Suprapubic skin (tissue), 4 donors: ENCODE results near the gene DDX39A. TPM values are rescaled to one million over a fixed set of nuclear protein-coding genes. Genes with fewer than 3 reads are reported as not detected.
"Not testable (repeated sequence)": the region's sequence is repeated elsewhere in the genome, so short reads cannot be mapped to it uniquely, and the experiment has no call there.

Experiments used
- DNase-seq, 2 donors: peaks; one replicate each; pipeline ENCODE4 v3.0.0-alpha.2; 2019; ENCODE audit warnings: low spot score in 2 of 2
- H3K27ac ChIP-seq: fragments of 200-600 bp; sonication (generic); one replicate; pipeline ENCODE4 v1.5.1; 2019
- H3K27me3 ChIP-seq: fragments of 200-600 bp; sonication (generic); one replicate; pipeline ENCODE4 v1.5.1; 2019
- H3K36me3 ChIP-seq: fragments of 200-600 bp; sonication (generic); one replicate; pipeline ENCODE4 v1.5.1; 2019
- H3K4me1 ChIP-seq: fragments of 200-600 bp; sonication (generic); one replicate; pipeline ENCODE4 v1.5.1; 2019
- H3K4me3 ChIP-seq: fragments of 200-600 bp; sonication (generic); one replicate; pipeline ENCODE4 v1.5.1; 2019; ENCODE audit warnings: mild to moderate bottlenecking
- H3K9me3 ChIP-seq: fragments of 200-600 bp; sonication (generic); one replicate; pipeline ENCODE4 v1.5.1; 2019
- EP300 ChIP-seq: sonication (generic); formaldehyde crosslinking; IDR thresholded peaks from one replicate; pipeline ENCODE4 v1.6.1; 2017; ENCODE audit warnings: antibody characterized with exemption
- POLR2A ChIP-seq, 2 donors: fragments of 450-650 bp; IDR thresholded peaks; one replicate each; pipeline ENCODE4 v1.6.1; 2017; ENCODE audit warnings: antibody characterized with exemption in 2 of 2, mild to moderate bottlenecking in 2 of 2, moderate library complexity in 2 of 2
- POLR2AphosphoS5 ChIP-seq, 3 donors: sonication (generic); formaldehyde crosslinking; IDR thresholded peaks; one replicate each; pipeline ENCODE4 v1.6.1; 2017; ENCODE audit warnings: antibody characterized with exemption in 3 of 3
- WGBS: methylation state at CpG from one replicate; pipeline ENCODE4 v1.1.5; 2018; 5-methylcytosine and 5-hydroxymethylcytosine counted together
- total RNA-seq, 4 donors: library from RNA; depleted of rRNA; stranded (reverse); fragments of >200 nt; gene quantifications; one replicate each; pipeline ENCODE4 v1.1.0, GENCODE V29; 2016
- TF ChIP-seq, protein P1 (sequence below), 2 donors: fragments of 200-600 bp in 1 of 2; fragments of 450-650 bp in 1 of 2; sonication (generic) in 1 of 2; IDR thresholded peaks; one replicate each; pipeline ENCODE4 v1.5.1; 2016 to 2019; ENCODE audit warnings: antibody characterized with exemption in 2 of 2, mild to moderate bottlenecking in 1 of 2, moderate library complexity in 1 of 2

DDX39A gene
- total RNA-seq, 4 donors from 2014 or later, result 80.9 to 149 (median 111) TPM

DNA sequence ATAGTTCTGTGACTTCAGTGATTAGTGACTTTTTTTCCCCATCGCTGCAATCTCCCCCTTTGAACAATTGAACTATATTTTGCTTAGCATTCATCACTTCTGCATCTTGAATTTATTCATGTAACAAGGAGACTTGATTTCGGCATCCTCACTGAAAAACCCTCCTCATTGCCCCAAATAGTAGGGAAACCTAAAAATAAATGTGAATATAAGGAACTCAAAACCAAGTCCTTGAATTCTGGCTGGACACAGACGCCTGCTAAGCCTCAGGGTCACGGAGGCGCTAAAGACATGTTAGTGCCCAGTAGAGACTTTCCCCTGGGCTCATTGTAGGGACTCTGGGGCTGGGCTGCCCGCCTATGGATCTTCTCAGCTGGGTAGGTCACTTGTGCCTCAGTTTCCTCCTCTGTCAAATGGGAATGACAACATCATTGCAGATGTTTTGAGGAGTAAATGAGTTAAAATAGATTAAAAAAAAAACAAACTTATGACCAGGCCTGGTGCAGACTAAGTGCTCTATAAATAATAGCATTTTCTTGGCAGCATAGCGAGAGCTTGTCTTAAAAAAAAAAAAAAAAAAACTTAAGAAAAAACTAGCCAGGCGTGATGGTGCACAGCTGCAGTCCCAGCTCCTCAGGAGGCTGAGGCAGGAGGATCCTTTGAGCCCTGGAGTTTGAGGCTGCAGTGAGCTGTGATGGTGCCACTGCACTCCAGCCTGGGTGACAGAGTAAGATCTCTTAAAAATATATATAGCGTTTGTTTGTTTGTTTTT lies 39.7 kb downstream of the DDX39A start:
- H3K27me3 ChIP-seq, result no peaks in the 10 kb centered on the region
- TF ChIP-seq, protein P1, sequence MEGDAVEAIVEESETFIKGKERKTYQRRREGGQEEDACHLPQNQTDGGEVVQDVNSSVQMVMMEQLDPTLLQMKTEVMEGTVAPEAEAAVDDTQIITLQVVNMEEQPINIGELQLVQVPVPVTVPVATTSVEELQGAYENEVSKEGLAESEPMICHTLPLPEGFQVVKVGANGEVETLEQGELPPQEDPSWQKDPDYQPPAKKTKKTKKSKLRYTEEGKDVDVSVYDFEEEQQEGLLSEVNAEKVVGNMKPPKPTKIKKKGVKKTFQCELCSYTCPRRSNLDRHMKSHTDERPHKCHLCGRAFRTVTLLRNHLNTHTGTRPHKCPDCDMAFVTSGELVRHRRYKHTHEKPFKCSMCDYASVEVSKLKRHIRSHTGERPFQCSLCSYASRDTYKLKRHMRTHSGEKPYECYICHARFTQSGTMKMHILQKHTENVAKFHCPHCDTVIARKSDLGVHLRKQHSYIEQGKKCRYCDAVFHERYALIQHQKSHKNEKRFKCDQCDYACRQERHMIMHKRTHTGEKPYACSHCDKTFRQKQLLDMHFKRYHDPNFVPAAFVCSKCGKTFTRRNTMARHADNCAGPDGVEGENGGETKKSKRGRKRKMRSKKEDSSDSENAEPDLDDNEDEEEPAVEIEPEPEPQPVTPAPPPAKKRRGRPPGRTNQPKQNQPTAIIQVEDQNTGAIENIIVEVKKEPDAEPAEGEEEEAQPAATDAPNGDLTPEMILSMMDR (IDR thresholded peaks at IDR 0.05), result no peak
- TF ChIP-seq EP300 (no peak), POLR2AphosphoS5 (IDR thresholded peaks at IDR 0.05) (no peak), POLR2A (IDR thresholded peaks at IDR 0.05) (no peak)
- no peaks in the 10 kb centered on the region for H3K36me3 ChIP-seq
- WGBS, result 47% methylated on average over 9 of the region's 9 CpGs
- DNase-seq, result no peak
- H3K4me3 ChIP-seq, result no peak overlapping the region
- H3K27ac ChIP-seq, result peak overlapping the region; percentile 83
- H3K9me3 ChIP-seq, result no peaks in the 10 kb centered on the region
- peaks cover 65% of the 10 kb centered on the region for H3K4me1 ChIP-seq

DNA sequence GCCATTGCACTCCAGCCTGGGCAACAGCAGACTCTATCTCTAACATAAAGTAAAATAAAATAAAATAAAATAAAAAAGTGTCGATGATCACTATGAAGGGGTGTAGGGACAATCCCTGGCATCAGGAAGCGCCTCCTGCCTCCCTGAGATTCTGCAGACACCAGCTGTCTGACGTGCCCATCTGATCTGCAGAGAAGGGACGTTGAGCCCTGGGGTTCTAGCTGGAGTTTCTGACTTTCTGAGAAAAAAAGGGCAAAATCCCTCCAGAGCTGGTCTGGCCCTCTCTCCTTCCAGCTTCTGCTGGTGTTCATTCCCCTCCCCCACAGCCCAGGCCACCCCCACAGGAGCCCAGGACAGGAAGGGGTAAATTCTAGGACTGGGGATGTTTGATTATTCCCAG lies 40.3 kb downstream of the DDX39A start:
- H3K9me3 ChIP-seq, result no peaks in the 10 kb centered on the region
- DNase-seq, result no peak
- no peaks in the 10 kb centered on the region for H3K27me3 ChIP-seq
- no peak overlapping the region for H3K27ac ChIP-seq
- WGBS, result 63% methylated on average over 4 of the region's 4 CpGs
- no peak overlapping the region for H3K4me3 ChIP-seq
- no peaks in the 10 kb centered on the region for H3K36me3 ChIP-seq
- H3K4me1 ChIP-seq, result peaks cover 59% of the 10 kb centered on the region
- TF ChIP-seq POLR2A (IDR thresholded peaks at IDR 0.05), result no peak
- TF ChIP-seq, protein P1 (IDR thresholded peaks at IDR 0.05), result no peak
- no peak for TF ChIP-seq EP300
- TF ChIP-seq POLR2AphosphoS5 (IDR thresholded peaks at IDR 0.05), result no peak

DNA sequence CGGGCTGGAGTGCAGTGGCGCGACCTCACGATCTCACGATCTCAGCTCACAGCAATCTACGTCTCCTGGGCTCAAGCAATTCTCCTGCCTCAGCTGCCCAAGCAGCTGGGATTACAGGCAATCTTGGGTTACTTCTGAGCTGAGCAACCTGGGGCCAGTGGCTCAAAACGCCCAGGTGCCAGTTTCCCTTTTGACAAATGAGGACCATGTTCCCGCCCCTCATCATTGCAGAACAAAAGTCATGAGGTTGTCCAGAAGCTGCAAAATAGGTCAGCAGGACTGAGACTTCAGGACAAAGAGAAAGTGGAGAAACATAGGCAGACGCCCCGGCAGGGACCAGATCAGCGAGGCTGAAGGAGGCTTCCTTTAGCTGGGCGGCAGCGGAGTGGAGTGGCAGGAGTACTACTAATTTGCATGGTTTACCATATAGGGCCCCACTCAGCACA lies 41.2 kb downstream of the DDX39A start:
- no peaks in the 10 kb centered on the region for H3K36me3 ChIP-seq
- peaks cover 51% of the 10 kb centered on the region for H3K4me1 ChIP-seq
- H3K27ac ChIP-seq, result no peak overlapping the region
- TF ChIP-seq, protein P1 (IDR thresholded peaks at IDR 0.05), result no peak
- TF ChIP-seq POLR2AphosphoS5 (IDR thresholded peaks at IDR 0.05), result no peak
- TF ChIP-seq EP300, result no peak
- TF ChIP-seq POLR2A (IDR thresholded peaks at IDR 0.05), result no peak
- 82% methylated on average over 13 of the region's 13 CpGs for WGBS
- no peak for DNase-seq
- H3K4me3 ChIP-seq, result no peak overlapping the region
- no peaks in the 10 kb centered on the region for H3K9me3 ChIP-seq
- H3K27me3 ChIP-seq, result no peaks in the 10 kb centered on the region

DNA sequence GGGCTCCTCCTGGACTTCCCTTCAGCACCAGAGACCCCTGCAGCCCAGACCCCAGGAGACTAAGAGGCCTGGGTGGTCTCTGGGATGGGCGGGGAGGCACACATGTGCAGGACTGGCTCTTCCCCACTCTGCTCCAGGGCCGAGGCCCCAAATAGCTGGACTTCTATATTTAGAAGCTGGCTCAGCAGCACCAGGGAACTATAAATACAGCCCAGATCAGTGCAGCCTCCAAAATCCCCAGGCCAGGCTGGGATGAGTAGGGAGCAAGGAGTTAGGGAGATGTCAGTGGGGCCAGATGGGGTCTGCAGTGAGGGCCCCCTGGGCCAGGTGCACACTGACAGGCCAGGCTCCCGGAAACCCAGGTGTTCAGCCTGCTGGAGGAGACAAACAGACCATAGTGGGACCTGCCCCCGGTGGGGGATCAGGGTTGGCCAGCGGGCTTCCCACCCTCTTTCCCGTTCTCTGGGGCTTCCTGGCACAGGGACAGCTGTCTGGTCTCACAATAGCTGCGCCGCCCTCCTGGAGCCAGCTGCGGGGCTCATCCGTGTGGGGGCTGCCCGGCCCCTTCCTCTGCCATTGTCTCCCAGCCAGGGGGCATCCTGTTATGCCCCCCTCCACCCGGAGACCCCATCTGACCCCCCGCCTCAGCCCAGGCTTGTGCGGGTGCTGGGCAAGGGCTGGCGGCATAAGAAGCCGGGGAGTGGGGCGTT lies 43.4 kb downstream of the DDX39A start:
- no peak for DNase-seq
- Histone ChIP-seq H3K27me3 (no peaks in the 10 kb centered on the region), H3K9me3 (no peaks in the 10 kb centered on the region), H3K27ac (peak overlapping the region; percentile 79), H3K4me1 (peaks cover 36% of the 10 kb centered on the region), H3K36me3 (no peaks in the 10 kb centered on the region), H3K4me3 (no peak overlapping the region)
- no peak for TF ChIP-seq EP300
- TF ChIP-seq POLR2AphosphoS5 (IDR thresholded peaks at IDR 0.05), result no peak
- TF ChIP-seq, protein P1 (IDR thresholded peaks at IDR 0.05), result no peak
- no peak for TF ChIP-seq POLR2A (IDR thresholded peaks at IDR 0.05)
- 39% methylated on average over 12 of the region's 17 CpGs for WGBS

DNA sequence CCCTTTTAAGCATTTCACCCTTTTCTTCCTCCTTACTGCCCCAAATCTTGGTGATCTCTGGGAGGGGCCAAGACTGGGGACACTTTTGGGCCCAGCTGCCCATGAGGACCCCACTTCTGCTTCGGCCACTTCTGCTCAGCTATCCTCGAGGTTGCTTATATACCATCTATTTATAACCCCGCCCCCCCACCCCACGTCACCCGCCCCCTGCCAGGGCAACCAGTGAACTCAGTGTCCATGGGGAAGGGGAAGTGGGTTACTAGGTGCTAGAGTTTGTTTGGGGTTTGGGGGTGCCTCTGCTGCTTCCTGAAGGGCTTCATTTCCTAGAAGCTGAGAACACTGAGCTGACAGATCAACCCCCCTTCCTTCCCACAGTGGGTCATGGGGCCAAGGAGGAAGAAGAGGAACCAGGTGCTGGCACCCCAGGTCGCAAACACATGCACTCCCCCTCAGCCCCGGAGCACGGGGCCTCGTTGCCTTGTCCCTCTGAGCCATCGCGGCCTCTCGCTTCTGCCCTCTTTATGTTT lies 44.0 kb downstream of the DDX39A start:
- DNase-seq, result no peak

DNA sequence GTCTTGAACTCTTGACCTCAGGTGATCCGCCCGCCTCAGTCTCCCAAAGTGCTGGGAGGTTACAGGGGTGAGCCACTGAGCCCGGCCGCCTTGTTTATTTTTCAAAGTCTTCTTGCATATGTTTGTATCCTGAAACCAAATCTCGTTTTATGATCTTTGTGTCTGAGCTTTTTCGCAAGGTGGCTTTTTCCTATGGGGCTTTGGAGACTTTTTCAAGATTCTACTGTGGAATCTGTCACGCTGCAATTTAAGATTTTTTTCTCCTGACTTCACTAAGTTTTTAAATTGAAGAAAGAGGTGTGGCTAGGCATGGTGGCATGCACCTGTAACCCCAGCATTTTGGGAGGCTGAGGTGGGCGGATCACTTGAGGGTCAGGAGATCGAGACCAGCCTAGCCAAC lies 44.8 kb downstream of the DDX39A start:
- WGBS, result 97% methylated on average over 9 of the region's 9 CpGs
- Histone ChIP-seq H3K27ac (peak overlapping the region; percentile 79), H3K4me1 (peaks cover 27% of the 10 kb centered on the region)
- not testable (repeated sequence) for DNase-seq, H3K36me3 ChIP-seq, H3K9me3 ChIP-seq, H3K4me3 ChIP-seq, H3K27me3 ChIP-seq

More for the DNA sequence above, 44.0 kb downstream of the DDX39A start:
- H3K36me3 ChIP-seq, result no peaks in the 10 kb centered on the region
- H3K9me3 ChIP-seq, result no peaks in the 10 kb centered on the region
- H3K27me3 ChIP-seq, result no peaks in the 10 kb centered on the region
- TF ChIP-seq POLR2AphosphoS5 (IDR thresholded peaks at IDR 0.05), result no peak
- no peak for TF ChIP-seq EP300
- TF ChIP-seq, protein P1 (IDR thresholded peaks at IDR 0.05), result no peak
- peak in 1 of 2 donors; percentile 43 for TF ChIP-seq POLR2A (IDR thresholded peaks at IDR 0.05)
- WGBS, result 58% methylated on average over 5 of the region's 12 CpGs
- peak overlapping the region; percentile 79 for H3K27ac ChIP-seq
- peaks cover 31% of the 10 kb centered on the region for H3K4me1 ChIP-seq
- no peak overlapping the region for H3K4me3 ChIP-seq

DNA sequence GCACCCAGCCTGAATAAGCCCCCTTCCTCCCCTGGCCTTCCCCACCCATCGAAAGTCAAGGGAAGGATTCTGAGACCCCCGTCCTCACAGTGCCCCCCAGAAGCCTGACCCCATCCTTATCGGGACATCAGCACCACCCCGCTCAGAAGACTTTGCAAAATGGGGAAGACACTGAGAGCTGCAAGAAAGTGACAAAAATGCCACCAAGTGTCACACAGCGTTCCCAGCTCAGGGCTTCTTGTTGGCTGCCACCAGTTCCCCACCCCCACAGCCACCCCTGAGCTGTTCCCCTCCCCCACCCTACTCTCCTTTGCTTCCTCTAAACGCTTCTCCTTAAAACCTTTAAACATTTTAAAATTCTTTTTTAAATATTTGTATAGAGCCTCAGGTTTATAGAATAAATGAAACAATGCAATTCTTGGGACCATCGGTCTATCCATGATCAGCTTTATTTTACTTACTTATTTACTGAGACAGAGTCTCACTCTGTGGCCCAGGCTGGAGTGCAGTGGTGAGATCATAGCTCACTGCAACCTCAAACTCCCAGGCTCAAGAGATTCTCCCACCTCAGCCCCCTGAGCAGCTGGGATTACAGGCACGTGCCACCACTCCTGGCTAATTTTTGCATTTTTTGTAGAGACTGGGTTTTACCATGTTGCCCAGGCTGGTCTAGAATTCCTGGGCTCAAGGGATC lies 46.6 kb downstream of the DDX39A start:
- H3K4me3 ChIP-seq, H3K27ac ChIP-seq, H3K27me3 ChIP-seq, DNase-seq, H3K36me3 ChIP-seq, H3K9me3 ChIP-seq: not testable (repeated sequence)
- WGBS, result 75% methylated on average over 8 of the region's 8 CpGs
- H3K4me1 ChIP-seq, result peaks cover 25% of the 10 kb centered on the region
